ENCODE data around the gene NT5C3A. TPM values are rescaled to one million over a fixed set of nuclear protein-coding genes. Genes with fewer than 3 reads are reported as not detected.

Gene NT5C3A
- total and polyA plus RNA-seq, 2 of the 8 experiments (the other 6 are each of a cell fraction or from before 2014, with no cell fraction given) = 7.5 to 22.7 TPM

DNA sequence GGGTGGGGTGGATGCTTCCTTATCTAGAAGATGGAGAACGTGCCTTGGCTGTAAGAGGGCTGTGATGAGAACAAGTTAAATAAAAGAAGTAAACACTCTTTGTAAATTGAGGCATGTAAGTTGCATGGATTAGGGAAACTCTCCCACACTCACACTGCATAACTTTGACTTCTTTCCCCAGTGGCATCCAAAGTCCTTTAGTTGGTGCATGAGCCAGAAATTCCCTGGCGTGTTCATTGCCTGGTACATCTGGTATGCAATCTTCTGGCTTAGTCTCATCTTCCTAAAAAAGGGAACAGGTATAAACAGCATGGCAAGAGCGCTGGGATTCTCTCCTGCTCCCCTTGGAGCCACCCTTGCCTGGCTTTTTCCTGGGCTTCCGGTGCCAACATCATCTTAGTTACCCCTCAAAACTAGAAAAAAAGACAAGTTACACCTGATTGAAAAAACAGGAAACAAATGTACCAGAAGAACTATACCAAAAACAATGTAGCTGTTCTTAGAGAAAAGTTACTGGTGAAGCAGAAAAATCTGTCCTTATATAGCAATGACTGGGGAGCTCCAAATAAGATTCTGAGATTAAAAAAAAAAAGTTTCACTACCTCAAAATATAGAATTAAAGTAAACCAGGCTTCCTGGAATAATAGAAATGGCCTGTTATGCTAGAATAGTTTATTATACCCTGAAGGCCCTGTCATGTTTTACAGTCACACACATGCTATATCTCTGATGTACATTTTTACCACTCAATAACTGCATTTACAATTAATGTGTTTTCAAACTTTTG is 36.8 kb upstream of the NT5C3A start:
- no peak overlapping the region for H2BK120ac ChIP-seq (replicated peaks; ENCODE audit: low read depth, low read length)
- H4K20me1 ChIP-seq (replicated peaks in 1 of 2; ENCODE audit: control insufficient read depth in 1 of 2, insufficient read depth in 2 of 2, low read length in 2 of 2) = peaks cover 0 to 5% of the 10 kb centered on the region in 2 experiments
- FAIRE-seq (no peak), DNase-seq (ENCODE audit: low read depth in 1 of 2, low spot score in 2 of 2) (no peak)
- no peak overlapping the region for H2BK5ac ChIP-seq (ENCODE audit: low read depth, low read length)
- no peak overlapping the region for H4K8ac ChIP-seq (ENCODE audit: extremely low read depth, insufficient read depth, low read length)
- no peak overlapping the region for H3K4me3 ChIP-seq (ENCODE audit: extremely low read depth in 1 of 4, insufficient read depth in 2 of 4, low read depth in 3 of 4, low read length in 4 of 4)
- H3K23ac ChIP-seq (ENCODE audit: insufficient read length) = no peak overlapping the region
- ChIA-PET POLR2A (ENCODE audit: partially characterized antibody) (no interaction called here), CTCF (ENCODE audit: partially characterized antibody) (interaction anchor here (1.8 to 2.2 kb wide), 2 partner anchors 10 to 21 kb away, joined by 6 to 8 read pairs; partner anchors contain the start of gene RP9)
- WGBS, 2 experiments (ENCODE audit: extremely low coverage in 1 of 2, insufficient coverage in 1 of 2, insufficient read length in 1 of 2, insufficient replicate concordance in 2 of 2, low coverage in 1 of 2, low lambda C conversion rate in 2 of 2, missing lambda C conversion rate in 1 of 2) = 84% methylated on average over 4 of the region's 4 CpGs; no CpG with 5 or more reads in 1 of the 2 experiments
- no peaks in the 10 kb centered on the region for H3K79me1 ChIP-seq (ENCODE audit: low read depth, low read length)
- H3K56ac ChIP-seq (replicated peaks; ENCODE audit: insufficient read length, low read depth, low read length) = no peak overlapping the region
- no peak for TF ChIP-seq POLR2AphosphoS5 (IDR thresholded peaks at IDR 0.05; ENCODE audit: low read depth, low read length)
- TF ChIP-seq FOSL1 (IDR thresholded peaks at IDR 0.05; ENCODE audit: insufficient read depth, low read depth, low read length) = no peak
- TF ChIP-seq, protein P1, sequence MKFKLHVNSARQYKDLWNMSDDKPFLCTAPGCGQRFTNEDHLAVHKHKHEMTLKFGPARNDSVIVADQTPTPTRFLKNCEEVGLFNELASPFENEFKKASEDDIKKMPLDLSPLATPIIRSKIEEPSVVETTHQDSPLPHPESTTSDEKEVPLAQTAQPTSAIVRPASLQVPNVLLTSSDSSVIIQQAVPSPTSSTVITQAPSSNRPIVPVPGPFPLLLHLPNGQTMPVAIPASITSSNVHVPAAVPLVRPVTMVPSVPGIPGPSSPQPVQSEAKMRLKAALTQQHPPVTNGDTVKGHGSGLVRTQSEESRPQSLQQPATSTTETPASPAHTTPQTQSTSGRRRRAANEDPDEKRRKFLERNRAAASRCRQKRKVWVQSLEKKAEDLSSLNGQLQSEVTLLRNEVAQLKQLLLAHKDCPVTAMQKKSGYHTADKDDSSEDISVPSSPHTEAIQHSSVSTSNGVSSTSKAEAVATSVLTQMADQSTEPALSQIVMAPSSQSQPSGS (IDR thresholded peaks at IDR 0.05; ENCODE audit: low read length) = no peak
- H3K14ac ChIP-seq (ENCODE audit: insufficient read length) = no peak overlapping the region
- H2AK5ac ChIP-seq (ENCODE audit: low read depth, low read length) = no peak overlapping the region
- H3K18ac ChIP-seq (ENCODE audit: extremely low read depth, low read length) = no peak overlapping the region
- peaks cover 0 to 3% of the 10 kb centered on the region in 2 experiments; a peak in 2 of 4 replicates for H3K79me2 ChIP-seq (ENCODE audit: control insufficient read depth in 1 of 2, insufficient read depth in 2 of 2, low read length in 2 of 2)
- H4K5ac ChIP-seq (ENCODE audit: insufficient read length, low read depth, low read length) = no peak overlapping the region
- H3K4me1 ChIP-seq (replicated peaks in 1 of 4; ENCODE audit: control insufficient read depth in 3 of 4, insufficient read depth in 4 of 4, low read length in 3 of 4) = no peaks in the 10 kb centered on the region
- no peak overlapping the region for H2BK12ac ChIP-seq (ENCODE audit: low read depth, low read length)
- no peak overlapping the region for H3K4me2 ChIP-seq (ENCODE audit: insufficient read depth in 1 of 2, low read depth in 2 of 2, low read length in 2 of 2)
- no peak overlapping the region for H4K91ac ChIP-seq (replicated peaks; ENCODE audit: insufficient read length, low read length)
- no peak overlapping the region for H3K4ac ChIP-seq (replicated peaks; ENCODE audit: insufficient read length, low read depth, low read length)
- H2BK20ac ChIP-seq (ENCODE audit: low read length) = no peak overlapping the region
- H2AFZ ChIP-seq (ENCODE audit: low read length) = no peak overlapping the region
- H3K27ac ChIP-seq (ENCODE audit: low read depth, low read length) = no peak overlapping the region
- H3K36me3 ChIP-seq (ENCODE audit: control insufficient read depth in 2 of 4, insufficient read depth in 4 of 4, low read length in 3 of 4) = peaks cover 2 to 60% (median 31%) of the 10 kb centered on the region in 4 experiments; a peak in 7 of 8 replicates
- H3K9ac ChIP-seq (replicated peaks in 1 of 4; ENCODE audit: extremely low read depth in 1 of 4, low read depth in 3 of 4, low read length in 3 of 4) = no peak overlapping the region
- no peak overlapping the region for H2BK15ac ChIP-seq (ENCODE audit: low read length)
- H3K23me2 ChIP-seq (ENCODE audit: low read depth, low read length) = no peaks in the 10 kb centered on the region
- no peaks in the 10 kb centered on the region for H3K27me3 ChIP-seq (replicated peaks in 1 of 4; ENCODE audit: control insufficient read depth in 3 of 4, extremely low read depth in 1 of 4, insufficient read depth in 3 of 4, low read length in 3 of 4)
- no peaks in the 10 kb centered on the region for H3K9me3 ChIP-seq (ENCODE audit: insufficient read depth in 2 of 2, low read depth in 1 of 2, low read length in 1 of 2)

All from H1 (cell line).